ENCODE results near the gene CCDC85A. TPM values are rescaled to one million over a fixed set of nuclear protein-coding genes. Genes with fewer than 3 reads are reported as not detected.

The CCDC85A gene
- total RNA-seq, 1 experiment from 2014 or later, result 0.10 TPM

- H3K4me1 ChIP-seq (ENCODE audit: control insufficient read depth in 1 of 2, insufficient read depth in 2 of 2, low read length in 2 of 2), result no peaks in the 10 kb centered on the region
- H3K79me2 ChIP-seq (ENCODE audit: insufficient read depth, low read length), result no peaks in the 10 kb centered on the region
- TF ChIP-seq SIN3A (IDR thresholded peaks at IDR 0.05; ENCODE audit: low read depth) (no peak), YY1 (IDR thresholded peaks at IDR 0.05; ENCODE audit: extremely low read depth, insufficient replicate concordance, low read depth, low read length) (no peak), ZBTB33 (IDR thresholded peaks at IDR 0.05; ENCODE audit: extremely low read depth, insufficient replicate concordance, low read length) (no peak), SRF (IDR thresholded peaks at IDR 0.05; ENCODE audit: low read depth) (no peak)
- intact Hi-C loops (cut with micrococcal nuclease), result no loop called here
- no peak overlapping the region for H3K27ac ChIP-seq (ENCODE audit: low read depth, low read length)
- no peak overlapping the region for H3K4me2 ChIP-seq (ENCODE audit: low read length)
- no peaks in the 10 kb centered on the region for H3K27me3 ChIP-seq (ENCODE audit: insufficient read depth, low read length)
- H3K9me3 ChIP-seq (ENCODE audit: control insufficient read depth in 1 of 2, insufficient read depth in 1 of 2, low read depth in 1 of 2, low read length in 2 of 2), result no peaks in the 10 kb centered on the region
- DNase-seq (ENCODE audit: low read depth, low spot score) (no peak), ATAC-seq (no peak)
- CTCF ChIA-PET, result no interaction called here
- no peak overlapping the region for H2AFZ ChIP-seq (ENCODE audit: low read depth, low read length, poor library complexity, severe bottlenecking)
- BruUV-seq (replicated peaks), result no TSS peak
- no peak overlapping the region for H3K4me3 ChIP-seq (replicated peaks in 1 of 2; ENCODE audit: low read depth in 1 of 2, low read length in 2 of 2)
- POLR2A ChIA-PET, result no interaction called here
- RAD21 ChIA-PET (ENCODE audit: low non-redundant PET in 1 of 2, low total read pairs in 2 of 2, uncharacterized antibody in 2 of 2, unreplicated experiment in 2 of 2), result no interaction called here
- H4K20me1 ChIP-seq (ENCODE audit: insufficient read depth), result no peaks in the 10 kb centered on the region
- no peaks in the 10 kb centered on the region for H3K36me3 ChIP-seq (ENCODE audit: control insufficient read depth in 1 of 2, insufficient read depth in 2 of 2, low read length in 2 of 2)
- H3K9me2 ChIP-seq (ENCODE audit: insufficient read depth), result no peaks in the 10 kb centered on the region
- H3K9ac ChIP-seq (ENCODE audit: low read length), result no peak overlapping the region
Measured at GRCh38 chr2:56372071-56372656, 188.4 kb downstream of the CCDC85A start.

- ChIA-PET POLR2A (no interaction called here), RAD21 (ENCODE audit: low non-redundant PET in 1 of 2, low total read pairs in 2 of 2, uncharacterized antibody in 2 of 2, unreplicated experiment in 2 of 2) (no interaction called here), CTCF (no interaction called here)
- H3K9me3 ChIP-seq (ENCODE audit: control insufficient read depth in 1 of 2, insufficient read depth in 1 of 2, low read depth in 1 of 2, low read length in 2 of 2), result no peaks in the 10 kb centered on the region
- H3K36me3 ChIP-seq (ENCODE audit: control insufficient read depth in 1 of 2, insufficient read depth in 2 of 2, low read length in 2 of 2), result no peaks in the 10 kb centered on the region
- H3K4me1 ChIP-seq (ENCODE audit: control insufficient read depth in 1 of 2, insufficient read depth in 2 of 2, low read length in 2 of 2), result no peaks in the 10 kb centered on the region
- no peaks in the 10 kb centered on the region for H3K9me2 ChIP-seq (ENCODE audit: insufficient read depth)
- H3K27me3 ChIP-seq (ENCODE audit: insufficient read depth, low read length), result no peaks in the 10 kb centered on the region
- H4K20me1 ChIP-seq (ENCODE audit: insufficient read depth), result no peaks in the 10 kb centered on the region
- no peak overlapping the region for H3K4me3 ChIP-seq (replicated peaks in 1 of 2; ENCODE audit: low read depth in 1 of 2, low read length in 2 of 2)
- TF ChIP-seq EZH2phosphoT487 (IDR thresholded peaks at IDR 0.05; ENCODE audit: borderline replicate concordance) (no peak), TCF7L2 (IDR thresholded peaks at IDR 0.05; ENCODE audit: borderline replicate concordance, extremely low read depth, insufficient read depth, insufficient read length) (no peak), SIN3A (IDR thresholded peaks at IDR 0.05; ENCODE audit: low read depth) (no peak)
- intact Hi-C loops (cut with micrococcal nuclease), result no loop called here
- H2AFZ ChIP-seq (ENCODE audit: low read depth, low read length, poor library complexity, severe bottlenecking), result no peak overlapping the region
- no peak overlapping the region for H3K4me2 ChIP-seq (ENCODE audit: low read length)
- H3K27ac ChIP-seq (ENCODE audit: low read depth, low read length), result no peak overlapping the region
- ATAC-seq (no peak), DNase-seq (ENCODE audit: low read depth, low spot score) (no peak)
- no peaks in the 10 kb centered on the region for H3K79me2 ChIP-seq (ENCODE audit: insufficient read depth, low read length)
- no TSS peak for BruUV-seq (replicated peaks)
- no peak overlapping the region for H3K9ac ChIP-seq (ENCODE audit: low read length)
Measured at GRCh38 chr2:56375251-56375650, 191.5 kb downstream of the CCDC85A start.

All from HCT116 (cell line).